NB4 (cell line): ENCODE measurements around the gene PBX1.

ENCODE experiments used
- POLR2A ChIP-seq: IDR thresholded peaks from 2 replicates; pipeline ENCODE4 v1.6.1; 2011; ENCODE audit warnings: mild to moderate bottlenecking; ENCODE audit not compliant: insufficient read length; ENCODE audit errors: extremely low read depth
- TF ChIP-seq, protein P1 (sequence below): IDR thresholded peaks from one replicate; pipeline ENCODE4 v1.5.1; 2012; ENCODE audit warnings: low read depth, low read length

DNA sequence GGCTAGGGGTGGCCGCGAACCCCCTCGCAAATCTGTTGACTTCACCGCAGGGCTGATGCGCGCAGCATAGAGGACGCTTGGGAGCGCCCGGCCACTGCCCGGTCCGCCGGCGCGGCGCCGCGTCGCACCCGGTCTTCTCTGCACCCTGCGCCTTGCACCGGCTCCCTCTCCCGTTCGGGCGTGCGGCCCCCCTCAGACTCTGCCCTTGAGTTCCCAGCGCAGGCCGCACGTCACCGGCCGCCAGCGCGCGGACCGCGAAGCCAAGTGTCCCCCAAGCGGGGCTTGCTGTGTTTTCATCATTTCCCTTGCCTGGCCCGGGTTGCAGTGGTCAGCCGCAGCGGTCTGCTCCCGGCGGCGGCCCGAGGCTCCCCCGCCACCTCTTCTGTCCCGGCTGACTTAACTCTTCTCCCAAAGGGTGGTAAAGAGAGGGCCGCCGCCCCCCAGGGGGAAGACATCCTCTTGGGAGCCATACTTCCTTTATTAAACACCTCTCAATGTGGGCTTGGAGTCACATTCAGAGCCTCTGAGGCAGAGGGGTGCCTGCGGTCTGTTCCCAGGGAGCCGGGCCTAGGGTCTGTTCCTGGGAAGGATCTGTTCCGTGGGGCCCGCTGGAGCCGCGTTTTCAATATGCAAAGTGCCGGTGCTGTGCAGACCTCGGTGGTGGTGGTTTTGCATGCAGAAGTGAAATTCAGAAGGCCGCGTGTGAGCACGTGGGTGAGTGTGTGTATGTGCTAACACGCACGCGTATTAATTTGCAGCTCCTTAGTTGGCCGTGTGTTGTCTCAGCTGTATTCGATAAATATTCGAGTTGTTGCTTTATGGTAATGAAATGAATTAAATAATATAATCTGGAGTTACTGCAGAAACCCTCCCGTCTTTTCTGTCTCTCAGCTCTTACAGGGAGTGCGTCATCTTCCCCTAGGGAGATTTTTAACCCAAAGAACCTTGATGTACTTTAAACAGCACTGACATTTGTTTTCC lies 17.6 kb downstream of the PBX1 start:
- TF ChIP-seq, protein P1, sequence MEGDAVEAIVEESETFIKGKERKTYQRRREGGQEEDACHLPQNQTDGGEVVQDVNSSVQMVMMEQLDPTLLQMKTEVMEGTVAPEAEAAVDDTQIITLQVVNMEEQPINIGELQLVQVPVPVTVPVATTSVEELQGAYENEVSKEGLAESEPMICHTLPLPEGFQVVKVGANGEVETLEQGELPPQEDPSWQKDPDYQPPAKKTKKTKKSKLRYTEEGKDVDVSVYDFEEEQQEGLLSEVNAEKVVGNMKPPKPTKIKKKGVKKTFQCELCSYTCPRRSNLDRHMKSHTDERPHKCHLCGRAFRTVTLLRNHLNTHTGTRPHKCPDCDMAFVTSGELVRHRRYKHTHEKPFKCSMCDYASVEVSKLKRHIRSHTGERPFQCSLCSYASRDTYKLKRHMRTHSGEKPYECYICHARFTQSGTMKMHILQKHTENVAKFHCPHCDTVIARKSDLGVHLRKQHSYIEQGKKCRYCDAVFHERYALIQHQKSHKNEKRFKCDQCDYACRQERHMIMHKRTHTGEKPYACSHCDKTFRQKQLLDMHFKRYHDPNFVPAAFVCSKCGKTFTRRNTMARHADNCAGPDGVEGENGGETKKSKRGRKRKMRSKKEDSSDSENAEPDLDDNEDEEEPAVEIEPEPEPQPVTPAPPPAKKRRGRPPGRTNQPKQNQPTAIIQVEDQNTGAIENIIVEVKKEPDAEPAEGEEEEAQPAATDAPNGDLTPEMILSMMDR, result no peak
- no peak for TF ChIP-seq POLR2A
